KG1 (cell line): ENCODE data around the gene ECHS1.
"Not testable (repeated sequence)": the region's sequence is repeated elsewhere in the genome, so short reads cannot be mapped to it uniquely, and the experiment has no call there.

Experiments used
- DNase-seq: peaks from one replicate; lab custom pipeline; 2025; lab: John Stamatoyannopoulos, UW

Gene ECHS1

DNA sequence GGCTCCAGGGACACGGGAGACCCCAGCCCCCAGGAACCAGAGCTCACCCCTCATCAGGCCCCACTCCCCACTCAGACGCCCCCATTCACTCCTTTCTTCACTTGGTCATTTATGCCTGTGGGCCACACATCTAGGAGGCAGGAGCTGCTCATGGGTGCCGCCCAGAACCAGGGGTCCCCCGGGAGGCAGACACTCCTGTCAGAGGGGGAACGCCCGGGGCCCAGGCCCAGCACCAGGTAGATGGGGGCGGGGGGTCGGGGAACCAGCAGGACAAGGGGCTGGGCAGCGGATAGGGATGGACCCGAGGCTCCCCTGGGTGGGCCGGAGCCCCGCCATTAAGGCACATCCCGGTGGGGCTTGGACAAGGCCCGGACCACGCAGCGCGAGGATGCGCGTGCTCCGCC is 48.3 kb downstream of the ECHS1 start:
- no peak for DNase-seq

- no peak for DNase-seq
Measured at GRCh38 chr10:133324198-133324792, 48.9 kb downstream of the ECHS1 start.

- not testable (repeated sequence) for DNase-seq
Measured at GRCh38 chr10:133322064-133322709, 51.0 kb downstream of the ECHS1 start.

- not testable (repeated sequence) for DNase-seq
Measured at GRCh38 chr10:133320852-133321422, 52.2 kb downstream of the ECHS1 start.

DNA sequence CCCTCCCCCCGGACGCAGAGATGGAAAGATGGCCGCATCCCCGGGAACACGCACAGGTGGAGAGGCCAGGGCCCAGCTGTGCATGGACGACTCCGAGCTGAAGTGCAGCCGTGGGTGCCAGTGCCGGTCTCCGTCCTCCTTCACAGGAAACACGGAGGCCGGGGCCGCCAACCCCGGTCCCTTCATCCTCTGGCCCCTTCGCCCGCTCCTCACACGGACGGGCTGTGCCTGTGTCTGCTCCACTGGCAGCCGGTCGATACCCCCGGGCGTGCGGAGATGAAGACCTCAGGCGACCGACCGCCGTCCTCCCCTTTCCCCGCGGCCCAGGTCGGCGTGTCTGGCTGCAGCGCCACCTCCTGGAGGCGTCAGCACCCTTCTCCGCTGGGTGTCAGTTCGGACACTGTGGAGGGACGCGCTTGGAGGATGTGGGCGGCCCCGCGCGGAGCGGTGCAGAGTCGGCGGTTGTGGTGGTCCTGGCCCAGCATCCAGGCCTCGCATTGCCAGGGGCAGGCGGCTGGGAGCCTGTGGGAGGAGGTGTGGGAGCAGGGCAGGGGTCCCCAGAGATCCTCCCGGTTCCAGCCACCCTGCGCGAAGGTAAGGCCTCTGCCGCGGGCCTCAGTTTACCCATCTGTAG is 54.5 kb downstream of the ECHS1 start:
- DNase-seq: peak; percentile 29

GRCh38 chr10:133316732-133317131 is 56.4 kb downstream of the ECHS1 start:
- no peak for DNase-seq

GRCh38 chr10:133316266-133316665 is 56.9 kb downstream of the ECHS1 start:
- no peak for DNase-seq

GRCh38 chr10:133315847-133316246 is 57.3 kb downstream of the ECHS1 start:
- no peak for DNase-seq

GRCh38 chr10:133314911-133315310 is 58.2 kb downstream of the ECHS1 start:
- DNase-seq: no peak

GRCh38 chr10:133313192-133313591 is 60.0 kb downstream of the ECHS1 start:
- no peak for DNase-seq

DNA sequence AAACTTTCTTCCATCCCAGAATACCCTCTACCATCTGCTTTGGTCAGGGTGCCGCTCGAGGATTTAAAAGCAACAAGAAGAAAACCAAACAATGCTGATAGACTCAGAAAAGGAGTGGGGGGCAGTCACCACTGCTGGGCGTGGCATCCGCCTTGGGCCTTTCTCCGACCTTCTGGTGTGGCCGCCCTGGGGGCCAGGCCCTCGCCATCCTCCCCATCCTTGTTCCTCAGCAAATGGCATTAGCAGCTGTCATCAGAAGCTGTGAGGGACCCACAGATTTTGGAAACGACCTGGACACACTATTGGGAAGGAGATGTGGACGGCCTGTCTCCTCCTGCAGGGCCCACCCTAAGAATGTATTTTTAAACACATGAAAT is 60.4 kb downstream of the ECHS1 start:
- DNase-seq: no peak
